Measurements from ENCODE around the gene CHD9. TPM values are rescaled to one million over a fixed set of nuclear protein-coding genes. Genes with fewer than 3 reads are reported as not detected.

The CHD9 gene
- total and polyA plus RNA-seq, 4 donors = 6.2 to 46.6 (median 32.5) TPM

- no peak overlapping the region for H3K9ac ChIP-seq (ENCODE audit: low read depth in 1 of 2, low read length in 2 of 2)
- no peak for DNase-seq (ENCODE audit: low spot score)
- no peak overlapping the region for H3K4me3 ChIP-seq (ENCODE audit: low read depth in 1 of 3, low read length in 3 of 3)
- no peaks in the 10 kb centered on the region for H3K36me3 ChIP-seq (ENCODE audit: control insufficient read depth in 4 of 4, insufficient read depth in 3 of 4, low read depth in 1 of 4, low read length in 3 of 4)
- TF ChIP-seq FOXA2 (IDR thresholded peaks at IDR 0.05) = no peak
- no peak for TF ChIP-seq TAF1 (conservative IDR thresholded peaks at IDR 0.05)
- TF ChIP-seq HNF4G (IDR thresholded peaks at IDR 0.05) = no peak
- no peak for TF ChIP-seq NR2F2 (IDR thresholded peaks at IDR 0.05)
- no peak for TF ChIP-seq JUND (IDR thresholded peaks at IDR 0.05)
- no peak for TF ChIP-seq SP1 (IDR thresholded peaks at IDR 0.05)
- TF ChIP-seq RXRA (IDR thresholded peaks at IDR 0.05) = no peak
- no peak for TF ChIP-seq ATF3 (IDR thresholded peaks at IDR 0.05)
- no peaks in the 10 kb centered on the region for H3K9me3 ChIP-seq (ENCODE audit: control insufficient read depth in 4 of 4, low read length in 3 of 4)
- H3K4me1 ChIP-seq (ENCODE audit: control insufficient read depth in 4 of 4, insufficient read depth in 4 of 4, low read length in 3 of 4) = no peaks in the 10 kb centered on the region
- H3K27ac ChIP-seq (ENCODE audit: low read depth in 1 of 2, low read length in 2 of 2) = no peak overlapping the region
- no peaks in the 10 kb centered on the region for H3K27me3 ChIP-seq (ENCODE audit: control insufficient read depth in 4 of 4, insufficient read depth in 4 of 4, low read length in 3 of 4)
Observed at GRCh38 chr16:53337294-53337693, 282.5 kb downstream of the CHD9 start.

- H3K9ac ChIP-seq (ENCODE audit: low read depth in 1 of 2, low read length in 2 of 2) = no peak overlapping the region
- no peaks in the 10 kb centered on the region for H3K36me3 ChIP-seq (ENCODE audit: control insufficient read depth in 4 of 4, insufficient read depth in 3 of 4, low read depth in 1 of 4, low read length in 3 of 4)
- no peak overlapping the region for H3K27ac ChIP-seq (ENCODE audit: low read depth in 1 of 2, low read length in 2 of 2)
- H3K27me3 ChIP-seq (ENCODE audit: control insufficient read depth in 4 of 4, insufficient read depth in 4 of 4, low read length in 3 of 4) = no peaks in the 10 kb centered on the region
- WGBS = 88% methylated on average over 6 of the region's 6 CpGs
- H3K9me3 ChIP-seq (ENCODE audit: control insufficient read depth in 4 of 4, low read length in 3 of 4) = no peaks in the 10 kb centered on the region
- no peak for DNase-seq (ENCODE audit: low spot score)
- TF ChIP-seq EGR1 (IDR thresholded peaks at IDR 0.05; ENCODE audit: low read depth in 2 of 2) = no peak
- no peak for TF ChIP-seq JUND (IDR thresholded peaks at IDR 0.05)
- TF ChIP-seq NR2F2 (IDR thresholded peaks at IDR 0.05) = no peak
- no peaks in the 10 kb centered on the region for H3K4me1 ChIP-seq (ENCODE audit: control insufficient read depth in 4 of 4, insufficient read depth in 4 of 4, low read length in 3 of 4)
- H3K4me3 ChIP-seq (ENCODE audit: low read depth in 1 of 3, low read length in 3 of 3) = no peak overlapping the region
Observed at GRCh38 chr16:53341792-53342191, 287.0 kb downstream of the CHD9 start.

GRCh38 chr16:53355064-53355463 is 300.3 kb downstream of the CHD9 start:
- Histone ChIP-seq H3K36me3 (ENCODE audit: control insufficient read depth in 4 of 4, insufficient read depth in 3 of 4, low read depth in 1 of 4, low read length in 3 of 4) (no peaks in the 10 kb centered on the region), H3K9ac (ENCODE audit: low read depth in 1 of 2, low read length in 2 of 2) (no peak overlapping the region), H3K4me3 (ENCODE audit: low read depth in 1 of 3, low read length in 3 of 3) (no peak overlapping the region), H3K4me1 (ENCODE audit: control insufficient read depth in 4 of 4, insufficient read depth in 4 of 4, low read length in 3 of 4) (no peaks in the 10 kb centered on the region), H3K9me3 (ENCODE audit: control insufficient read depth in 4 of 4, low read length in 3 of 4) (no peaks in the 10 kb centered on the region), H3K27ac (ENCODE audit: low read depth in 1 of 2, low read length in 2 of 2) (no peak overlapping the region), H3K27me3 (ENCODE audit: control insufficient read depth in 4 of 4, insufficient read depth in 4 of 4, low read length in 3 of 4) (peaks cover 0 to 2% (median 0%) of the 10 kb centered on the region in 4 donors)
- DNase-seq (ENCODE audit: low spot score) = no peak
- TF ChIP-seq CTCF (IDR thresholded peaks at IDR 0.05; ENCODE audit: low read depth, low read length, missing input control) (no peak), YY1 (IDR thresholded peaks at IDR 0.05) (no peak), SP1 (IDR thresholded peaks at IDR 0.05) (no peak), RAD21 (IDR thresholded peaks at IDR 0.05) (no peak), NR2F2 (IDR thresholded peaks at IDR 0.05) (no peak), HNF4A (conservative IDR thresholded peaks at IDR 0.05) (no peak), MAX (IDR thresholded peaks at IDR 0.05) (no peak), TAF1 (conservative IDR thresholded peaks at IDR 0.05) (no peak)
- WGBS = 87% methylated on average over 11 of the region's 11 CpGs

All from liver (tissue), 9 donors.